Activated naive CD4-positive, alpha-beta T cell (primary cell): ENCODE data around the gene C20orf202.
"Not testable (repeated sequence)": the region's sequence is repeated elsewhere in the genome, so short reads cannot be mapped to it uniquely, and the experiment has no call there.

Experiments
- DNase-seq, 4 experiments: peaks; one replicate each; lab custom pipeline; 2025; lab: John Stamatoyannopoulos, UW

The C20orf202 gene

DNA sequence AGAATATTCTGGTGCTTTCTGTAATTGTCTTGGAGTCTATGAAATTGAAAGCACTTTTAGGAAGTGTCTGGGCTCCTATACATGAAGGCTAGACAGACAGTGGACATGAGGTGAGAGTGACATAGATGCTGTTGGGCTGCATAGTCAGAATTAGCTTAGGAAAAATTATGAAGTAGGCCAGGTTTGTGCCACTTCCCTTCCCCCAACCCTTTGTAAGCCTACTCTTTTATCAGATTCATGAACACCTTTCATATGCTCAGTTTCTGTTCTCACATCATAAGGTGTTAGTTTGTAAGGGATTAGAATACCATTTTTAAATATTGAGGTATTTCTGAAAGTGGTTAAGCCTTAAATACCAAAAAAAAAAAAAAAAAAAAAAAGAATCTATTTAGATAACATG, 44.4 kb downstream of the C20orf202 start:
- no peak for DNase-seq

DNA sequence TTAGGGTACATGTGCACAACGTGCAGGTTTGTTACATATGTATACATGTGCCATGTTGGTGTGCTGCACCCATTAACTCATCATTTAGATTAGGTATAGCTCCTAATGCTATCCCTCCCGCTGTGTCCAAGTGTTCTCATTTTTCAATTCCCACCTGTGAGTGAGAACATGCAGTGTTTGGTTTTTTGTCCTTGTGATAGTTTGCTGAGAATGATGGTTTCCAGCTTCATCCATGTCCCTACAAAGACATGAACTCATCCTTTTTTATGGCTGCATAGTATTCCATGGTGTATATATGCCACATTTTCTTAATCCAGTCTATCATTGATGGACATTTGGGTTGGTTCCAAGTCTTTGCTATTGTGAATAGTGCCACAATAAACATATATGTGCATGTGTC, 47.0 kb downstream of the C20orf202 start:
- DNase-seq: not testable (repeated sequence)

DNA sequence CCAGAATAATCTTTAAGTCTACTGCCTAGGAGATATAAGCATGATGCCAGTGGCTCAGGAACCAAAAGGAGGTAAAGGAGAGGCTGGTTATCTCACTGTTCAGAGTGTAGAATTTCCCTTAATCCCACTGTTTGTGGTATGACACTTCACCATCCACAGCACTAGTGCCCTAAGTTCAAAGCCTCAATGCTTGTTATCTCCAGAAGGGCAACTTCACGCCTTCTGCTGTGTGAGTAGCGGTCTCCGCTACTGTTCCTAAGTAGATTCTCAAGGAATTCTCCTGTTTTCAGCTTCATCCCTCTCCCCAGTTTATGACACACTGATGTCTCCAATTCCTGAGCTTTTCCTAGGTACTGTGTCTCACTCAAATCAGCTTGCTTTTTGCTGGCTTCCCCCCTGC, 49.2 kb downstream of the C20orf202 start:
- no peak for DNase-seq

DNA sequence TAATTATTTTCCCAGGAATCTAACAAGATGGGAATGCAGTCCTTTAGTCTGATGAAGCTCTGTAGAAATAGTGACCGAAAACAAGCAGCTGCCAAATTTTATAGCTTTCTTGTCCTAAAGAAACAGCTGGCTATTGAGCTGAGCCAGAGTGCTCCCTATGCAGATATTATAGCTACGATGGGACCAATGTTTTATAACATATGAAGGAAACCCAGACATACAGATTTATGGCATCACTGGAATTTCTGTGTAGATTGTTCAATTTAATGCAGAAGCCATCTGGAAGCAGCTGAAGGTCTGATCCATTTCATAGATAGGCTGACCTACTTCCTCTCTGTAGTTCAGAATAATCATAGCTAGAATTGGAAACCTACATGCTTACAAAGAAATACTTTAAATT, 51.0 kb downstream of the C20orf202 start:
- DNase-seq: no peak

DNA sequence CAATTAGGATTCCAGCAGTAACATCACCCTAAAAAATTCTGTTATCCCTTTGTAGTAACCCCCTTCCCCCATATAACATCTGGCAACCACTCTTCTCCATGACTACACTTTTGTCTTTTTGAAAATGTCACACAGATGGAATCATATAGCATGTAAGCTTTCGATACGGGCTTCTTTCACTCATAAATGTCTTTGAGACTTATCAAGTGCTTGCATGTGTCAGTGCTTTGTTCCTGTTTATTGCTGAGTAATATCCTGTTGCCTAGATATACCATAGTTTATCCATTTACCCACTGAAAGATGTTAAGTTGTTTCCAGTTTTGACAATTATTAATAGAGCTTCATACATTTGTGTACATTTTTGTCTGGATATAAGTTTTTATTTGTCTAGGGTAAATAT, 52.4 kb downstream of the C20orf202 start:
- no peak for DNase-seq
